ENCODE measurements around the gene RBCK1. TPM values are rescaled to one million over a fixed set of nuclear protein-coding genes. Genes with fewer than 3 reads are reported as not detected.

The RBCK1 gene
- total and polyA plus RNA-seq, 3 donors from 2014 or later: 77.8 to 93.7 (median 87.2) TPM

GRCh38 chr20:367486-367887 lies 40.6 kb upstream of the RBCK1 start:
- WGBS, 2 donors: 84 to 96% methylated on average over 8 of the region's 8 CpGs
- no peak overlapping the region for H3K4me3 ChIP-seq
- H3K4me1 ChIP-seq: peaks cover 8% of the 10 kb centered on the region
- no peaks in the 10 kb centered on the region for H3K9me3 ChIP-seq
- intact Hi-C loops (cut with DNase I; ENCODE audit: low total_unique reads): no loop called here
- H3K36me3 ChIP-seq (ENCODE audit: low read depth, missing control alignments): no peaks in the 10 kb centered on the region
- H3K27me3 ChIP-seq: no peaks in the 10 kb centered on the region
- no peak for DNase-seq
- no peak overlapping the region for H3K27ac ChIP-seq
- TF ChIP-seq POLR2A (IDR thresholded peaks at IDR 0.05): no peak
- no peak for TF ChIP-seq CTCF (IDR thresholded peaks at IDR 0.05)

GRCh38 chr20:368915-369314 lies 39.2 kb upstream of the RBCK1 start:
- Histone ChIP-seq H3K4me3 (no peak overlapping the region), H3K27ac (no peak overlapping the region), H3K36me3 (ENCODE audit: low read depth, missing control alignments) (no peaks in the 10 kb centered on the region), H3K4me1 (peaks cover 8% of the 10 kb centered on the region), H3K27me3 (no peaks in the 10 kb centered on the region), H3K9me3 (no peaks in the 10 kb centered on the region)
- intact Hi-C loops (cut with DNase I; ENCODE audit: low total_unique reads): no loop called here
- DNase-seq: no peak
- no peak for TF ChIP-seq POLR2A (IDR thresholded peaks at IDR 0.05)
- no peak for TF ChIP-seq CTCF (IDR thresholded peaks at IDR 0.05)
- 94 to 98% methylated on average over 4 of the region's 4 CpGs for WGBS, 2 donors

GRCh38 chr20:370151-370600 lies 37.9 kb upstream of the RBCK1 start:
- DNase-seq: no peak
- Histone ChIP-seq H3K4me3 (no peak overlapping the region), H3K4me1 (peaks cover 8% of the 10 kb centered on the region), H3K36me3 (ENCODE audit: low read depth, missing control alignments) (no peaks in the 10 kb centered on the region), H3K27me3 (no peaks in the 10 kb centered on the region), H3K9me3 (no peaks in the 10 kb centered on the region), H3K27ac (no peak overlapping the region)
- intact Hi-C loops (cut with DNase I; ENCODE audit: low total_unique reads): no loop called here
- TF ChIP-seq POLR2A (IDR thresholded peaks at IDR 0.05) (no peak), CTCF (IDR thresholded peaks at IDR 0.05) (no peak)
- 84 to 91% methylated on average over 7 of the region's 7 CpGs for WGBS, 2 donors

- intact Hi-C loops (cut with DNase I; ENCODE audit: low total_unique reads): no loop called here
- peaks cover 8% of the 10 kb centered on the region for H3K4me1 ChIP-seq
- no peak for TF ChIP-seq CTCF (IDR thresholded peaks at IDR 0.05)
- no peak for TF ChIP-seq POLR2A (IDR thresholded peaks at IDR 0.05)
- DNase-seq: no peak
- H3K36me3 ChIP-seq (ENCODE audit: low read depth, missing control alignments): no peaks in the 10 kb centered on the region
- 70 to 96% methylated on average over 4 to 7 of the region's 7 CpGs for WGBS, 2 donors
- H3K4me3 ChIP-seq: no peak overlapping the region
- no peak overlapping the region for H3K27ac ChIP-seq
- no peaks in the 10 kb centered on the region for H3K9me3 ChIP-seq
- no peaks in the 10 kb centered on the region for H3K27me3 ChIP-seq
Observed at GRCh38 chr20:370977-371754, 36.9 kb upstream of the RBCK1 start.

Data from testis (tissue), 3 donors.